Loucy (cell line): Measurements from ENCODE around the gene OR52A5.

ENCODE experiments used
- CTCF ChIP-seq: fragments of 200-600 bp; sonication (generic); conservative IDR thresholded peaks from 2 replicates; pipeline ENCODE4 v1.5.1; 2014; ENCODE audit warnings: mild to moderate bottlenecking, antibody characterized with exemption, low read length
- EZH2phosphoT487 ChIP-seq: fragments of 200-600 bp; IDR thresholded peaks from 2 replicates; pipeline ENCODE4 v1.6.1; 2018; ENCODE audit warnings: antibody characterized with exemption, mild to moderate bottlenecking, moderate library complexity, borderline replicate concordance

GRCh38 chr11:5129457-5129877 lies 8.7 kb downstream of the OR52A5 start:
- TF ChIP-seq CTCF: no peak
- no peak for TF ChIP-seq EZH2phosphoT487
